Ascending aorta (tissue), 2 donors: Measurements from ENCODE around the gene VAMP7. TPM values are rescaled to one million over a fixed set of nuclear protein-coding genes. Genes with fewer than 3 reads are reported as not detected.
"Not testable (repeated sequence)": the region's sequence is repeated elsewhere in the genome, so short reads cannot be mapped to it uniquely, and the experiment has no call there.

Experiments used
- DNase-seq, 2 donors: peaks; one replicate each; pipeline ENCODE4 v3.0.0-alpha.2; 2019; ENCODE audit warnings: low spot score in 2 of 2
- H3K27ac ChIP-seq, 2 donors: fragments of 200-600 bp; sonication (generic); one replicate each; pipeline ENCODE4 v1.5.1; 2016 to 2017; ENCODE audit warnings: mild to moderate bottlenecking in 1 of 2
- H3K27me3 ChIP-seq: fragments of 200-600 bp; sonication (generic); one replicate; pipeline ENCODE4 v1.5.1; 2017
- H3K36me3 ChIP-seq, 2 donors: fragments of 200-600 bp; sonication (generic); one replicate each; pipeline ENCODE4 v1.5.1; 2016
- H3K4me1 ChIP-seq, 2 donors: fragments of 200-600 bp; sonication (generic); one replicate each; pipeline ENCODE4 v1.5.1; 2016 to 2017; ENCODE audit warnings: mild to moderate bottlenecking in 1 of 2
- H3K4me3 ChIP-seq, 2 donors: fragments of 200-600 bp; sonication (generic); one replicate each; pipeline ENCODE4 v1.5.1; 2016 to 2017; ENCODE audit warnings: mild to moderate bottlenecking in 1 of 2
- H3K9me3 ChIP-seq, 2 donors: fragments of 200-600 bp; sonication (generic); one replicate each; pipeline ENCODE4 v1.5.1; 2016
- CTCF ChIP-seq, 3 experiments: fragments of 200-600 bp in 2 of 3; fragments of 450-650 bp in 1 of 3; sonication (generic) in 2 of 3; IDR thresholded peaks; one replicate each; pipeline ENCODE4 v1.5.1; 2016 to 2019; ENCODE audit warnings: antibody characterized with exemption in 3 of 3, mild to moderate bottlenecking in 1 of 3, moderate library complexity in 1 of 3
- intact Hi-C: fragments of 100-400 bp; cut with DNase I; formaldehyde crosslinking; loops from one replicate; pipeline ENCODE4 v1.15.1; 2023
- total RNA-seq: library from RNA; depleted of rRNA; stranded (reverse); fragments of >200 nt; gene quantifications from one replicate; pipeline ENCODE4 v1.1.0, GENCODE V29; 2016

Gene VAMP7
- total RNA-seq, 1 donor from 2014 or later = 8.0 TPM

GRCh38 chrX:155966876-155967275 is 85.7 kb downstream of the VAMP7 start:
- DNase-seq = no peak
- no peaks in the 10 kb centered on the region for H3K27me3 ChIP-seq
- no peaks in the 10 kb centered on the region for H3K36me3 ChIP-seq
- no peak overlapping the region for H3K27ac ChIP-seq
- H3K4me1 ChIP-seq = no peaks in the 10 kb centered on the region
- no peak overlapping the region for H3K4me3 ChIP-seq
- no peak for TF ChIP-seq CTCF (IDR thresholded peaks at IDR 0.05)
- intact Hi-C loops = no loop called here
- peaks cover 0 to 3% of the 10 kb centered on the region in 2 donors for H3K9me3 ChIP-seq

GRCh38 chrX:155967653-155968325 is 86.6 kb downstream of the VAMP7 start:
- DNase-seq = no peak
- Histone ChIP-seq H3K9me3 (peaks cover 0 to 3% of the 10 kb centered on the region in 2 donors), H3K27ac (no peak overlapping the region), H3K4me3 (no peak overlapping the region), H3K27me3 (no peaks in the 10 kb centered on the region), H3K4me1 (no peaks in the 10 kb centered on the region), H3K36me3 (no peaks in the 10 kb centered on the region)
- intact Hi-C loops = no loop called here
- no peak for TF ChIP-seq CTCF (IDR thresholded peaks at IDR 0.05)

GRCh38 chrX:155968326-155968661 is 87.1 kb downstream of the VAMP7 start:
- no peak for TF ChIP-seq CTCF (IDR thresholded peaks at IDR 0.05)

GRCh38 chrX:155968791-155969190 is 87.6 kb downstream of the VAMP7 start:
- Histone ChIP-seq H3K27me3 (no peaks in the 10 kb centered on the region), H3K27ac (no peak overlapping the region), H3K4me3 (no peak overlapping the region), H3K4me1 (no peaks in the 10 kb centered on the region), H3K36me3 (no peaks in the 10 kb centered on the region), H3K9me3 (no peaks in the 10 kb centered on the region)
- TF ChIP-seq CTCF (IDR thresholded peaks at IDR 0.05) = no peak
- DNase-seq = no peak
- intact Hi-C loops = no loop called here

More at GRCh38 chrX:155968326-155968661, 87.1 kb downstream of the VAMP7 start:
- H3K36me3 ChIP-seq = no peaks in the 10 kb centered on the region
- no peaks in the 10 kb centered on the region for H3K4me1 ChIP-seq
- H3K9me3 ChIP-seq = peaks cover 0 to 3% of the 10 kb centered on the region in 2 donors
- H3K27me3 ChIP-seq = no peaks in the 10 kb centered on the region
- no peak overlapping the region for H3K4me3 ChIP-seq
- intact Hi-C loops = no loop called here
- H3K27ac ChIP-seq = no peak overlapping the region
- DNase-seq = no peak

- H3K36me3 ChIP-seq, H3K27me3 ChIP-seq, H3K9me3 ChIP-seq, H3K4me1 ChIP-seq, DNase-seq, H3K27ac ChIP-seq, intact Hi-C loops, H3K4me3 ChIP-seq: not testable (repeated sequence)
These were observed 90.5 kb downstream of the VAMP7 start for GRCh38 chrX:155971658-155972057.

- H3K4me1 ChIP-seq, intact Hi-C loops, H3K36me3 ChIP-seq, H3K27me3 ChIP-seq, H3K27ac ChIP-seq, H3K9me3 ChIP-seq, H3K4me3 ChIP-seq, DNase-seq: not testable (repeated sequence)
These were observed 91.1 kb downstream of the VAMP7 start for GRCh38 chrX:155972241-155972640.

GRCh38 chrX:155983326-155983725 is 102.2 kb downstream of the VAMP7 start:
- intact Hi-C loops = no loop called here
- no peak for TF ChIP-seq CTCF (IDR thresholded peaks at IDR 0.05)
- H3K27ac ChIP-seq = no peak overlapping the region

More at GRCh38 chrX:155983326-155983725, 102.2 kb downstream of the VAMP7 start:
- H3K4me3 ChIP-seq = no peak overlapping the region
- H3K36me3 ChIP-seq = no peaks in the 10 kb centered on the region
- H3K27me3 ChIP-seq = no peaks in the 10 kb centered on the region
- no peak for DNase-seq
- no peaks in the 10 kb centered on the region for H3K4me1 ChIP-seq
- H3K9me3 ChIP-seq = no peaks in the 10 kb centered on the region
